HEK293 (cell line): ENCODE results near the gene PARP9.

Experiments used
- KLF9 ChIP-seq: fragments of 450-650 bp; formaldehyde crosslinking; IDR thresholded peaks from 2 replicates; pipeline ENCODE4 v1.5.1; 2016; ENCODE audit warnings: missing biosample characterization, missing genetic modification characterization, low read depth
- PATZ1 ChIP-seq: fragments of 450-650 bp; formaldehyde crosslinking; IDR thresholded peaks from 2 replicates; pipeline ENCODE4 v1.5.1; 2016; ENCODE audit warnings: missing biosample characterization, missing genetic modification characterization
- ZNF704 ChIP-seq: fragments of 450-650 bp; formaldehyde crosslinking; IDR thresholded peaks from 2 replicates; pipeline ENCODE4 v1.5.1; 2016; ENCODE audit warnings: missing biosample characterization, missing genetic modification characterization

- TF ChIP-seq PATZ1 (tag by site-specific recombination) (no peak), KLF9 (tag by site-specific recombination) (no peak), ZNF704 (tag by site-specific recombination) (no peak)
Observed at GRCh38 chr3:122497425-122497824, 66.7 kb downstream of the PARP9 start.
